ENCODE measurements around the gene BMP8A.

- TF ChIP-seq, protein P1, sequence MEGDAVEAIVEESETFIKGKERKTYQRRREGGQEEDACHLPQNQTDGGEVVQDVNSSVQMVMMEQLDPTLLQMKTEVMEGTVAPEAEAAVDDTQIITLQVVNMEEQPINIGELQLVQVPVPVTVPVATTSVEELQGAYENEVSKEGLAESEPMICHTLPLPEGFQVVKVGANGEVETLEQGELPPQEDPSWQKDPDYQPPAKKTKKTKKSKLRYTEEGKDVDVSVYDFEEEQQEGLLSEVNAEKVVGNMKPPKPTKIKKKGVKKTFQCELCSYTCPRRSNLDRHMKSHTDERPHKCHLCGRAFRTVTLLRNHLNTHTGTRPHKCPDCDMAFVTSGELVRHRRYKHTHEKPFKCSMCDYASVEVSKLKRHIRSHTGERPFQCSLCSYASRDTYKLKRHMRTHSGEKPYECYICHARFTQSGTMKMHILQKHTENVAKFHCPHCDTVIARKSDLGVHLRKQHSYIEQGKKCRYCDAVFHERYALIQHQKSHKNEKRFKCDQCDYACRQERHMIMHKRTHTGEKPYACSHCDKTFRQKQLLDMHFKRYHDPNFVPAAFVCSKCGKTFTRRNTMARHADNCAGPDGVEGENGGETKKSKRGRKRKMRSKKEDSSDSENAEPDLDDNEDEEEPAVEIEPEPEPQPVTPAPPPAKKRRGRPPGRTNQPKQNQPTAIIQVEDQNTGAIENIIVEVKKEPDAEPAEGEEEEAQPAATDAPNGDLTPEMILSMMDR (conservative IDR thresholded peaks at IDR 0.05): no peak
- TF ChIP-seq ZFX (IDR thresholded peaks at IDR 0.05): no peak
These were observed 18.6 kb upstream of the BMP8A start for GRCh38 chr1:39472826-39473225.
